Colonic mucosa (tissue), 4 donors: ENCODE results near the gene INO80B. TPM values are rescaled to one million over a fixed set of nuclear protein-coding genes. Genes with fewer than 3 reads are reported as not detected.

ENCODE experiments used
- DNase-seq: peaks from one replicate; pipeline ENCODE4 v3.0.0-alpha.2; 2020
- H3K27ac ChIP-seq: fragments of 200-600 bp; one replicate; pipeline ENCODE4 v1.8.0; 2021
- H3K27me3 ChIP-seq: fragments of 200-600 bp; one replicate; pipeline ENCODE4 v1.8.0; 2021
- H3K36me3 ChIP-seq: fragments of 200-600 bp; one replicate; pipeline ENCODE4 v1.8.0; 2021
- H3K4me1 ChIP-seq: fragments of 200-600 bp; one replicate; pipeline ENCODE4 v1.8.0; 2021; ENCODE audit warnings: mild to moderate bottlenecking
- H3K4me3 ChIP-seq: fragments of 200-600 bp; one replicate; pipeline ENCODE4 v1.8.0; 2021
- H3K9ac ChIP-seq, 2 donors: one replicate each; pipeline ENCODE4 v1.7.0; 2013; ENCODE audit warnings: control low read depth in 2 of 2, low read depth in 2 of 2, low read length in 2 of 2
- H3K9me3 ChIP-seq: fragments of 200-600 bp; one replicate; pipeline ENCODE4 v1.8.0; 2021
- CTCF ChIP-seq: fragments of 200-600 bp; IDR thresholded peaks from one replicate; pipeline ENCODE4 v1.8.0; 2022; ENCODE audit warnings: antibody characterized with exemption, mild to moderate bottlenecking
- intact Hi-C: fragments of 100-400 bp; cut with DNase I; formaldehyde crosslinking; loops from one replicate; pipeline ENCODE4 v1.14.1; 2022
- total RNA-seq, 2 donors: library from RNA; stranded (reverse); fragmentation: NEBNext Ultra II Directional in 1 of 2; extraction: Animal tissue kit (Norgen Biotek cat#: 25700) in 1 of 2; gene quantifications; one replicate each; pipeline ENCODE4 v1.2.1, GENCODE V29; 2021
- donor health status: healthy.
- donor health status: DM: no; HTN: no; CAD: no.
- donor health status: DM: no; HTN: no; CAD: no.

The INO80B gene
- total RNA-seq, 2 donors from 2014 or later: 18.2 to 23.9 TPM

GRCh38 chr2:74423231-74424095 lies 31.4 kb upstream of the INO80B start:
- no peak for DNase-seq
- intact Hi-C loops: no loop called here
- no peaks in the 10 kb centered on the region for H3K4me1 ChIP-seq

GRCh38 chr2:74424139-74424992 lies 30.5 kb upstream of the INO80B start:
- DNase-seq: no peak
- Histone ChIP-seq H3K27me3 (no peaks in the 10 kb centered on the region), H3K4me1 (no peaks in the 10 kb centered on the region), H3K27ac (no peak overlapping the region), H3K36me3 (no peaks in the 10 kb centered on the region), H3K9me3 (no peaks in the 10 kb centered on the region), H3K4me3 (no peak overlapping the region), H3K9ac (no peak overlapping the region)
- intact Hi-C loops: no loop called here
- no peak for TF ChIP-seq CTCF

More at GRCh38 chr2:74423231-74424095, 31.4 kb upstream of the INO80B start:
- H3K36me3 ChIP-seq: no peaks in the 10 kb centered on the region
- H3K4me3 ChIP-seq: no peak overlapping the region
- H3K27ac ChIP-seq: no peak overlapping the region
- H3K9me3 ChIP-seq: no peaks in the 10 kb centered on the region
- no peaks in the 10 kb centered on the region for H3K27me3 ChIP-seq
- no peak for TF ChIP-seq CTCF
- H3K9ac ChIP-seq: no peak overlapping the region

- no peak overlapping the region for H3K4me3 ChIP-seq
- H3K27me3 ChIP-seq: no peaks in the 10 kb centered on the region
- no peak overlapping the region for H3K9ac ChIP-seq
- no peak overlapping the region for H3K27ac ChIP-seq
- H3K4me1 ChIP-seq: no peaks in the 10 kb centered on the region
- no peak for DNase-seq
- H3K9me3 ChIP-seq: no peaks in the 10 kb centered on the region
- H3K36me3 ChIP-seq: no peaks in the 10 kb centered on the region
- no peak for TF ChIP-seq CTCF
- intact Hi-C loops: no loop called here
Measured at GRCh38 chr2:74424995-74425406, 29.9 kb upstream of the INO80B start.

- intact Hi-C loops: no loop called here
- Histone ChIP-seq H3K9me3 (no peaks in the 10 kb centered on the region), H3K9ac (no peak overlapping the region), H3K36me3 (no peaks in the 10 kb centered on the region), H3K4me1 (no peaks in the 10 kb centered on the region), H3K27ac (no peak overlapping the region), H3K27me3 (no peaks in the 10 kb centered on the region), H3K4me3 (no peak overlapping the region)
- no peak for DNase-seq
- no peak for TF ChIP-seq CTCF
Measured at GRCh38 chr2:74425523-74425922, 29.4 kb upstream of the INO80B start.

- H3K27me3 ChIP-seq: no peaks in the 10 kb centered on the region
- H3K36me3 ChIP-seq: no peaks in the 10 kb centered on the region
- no peak for DNase-seq
- H3K27ac ChIP-seq: no peak overlapping the region
- intact Hi-C loops: no loop called here
- no peak overlapping the region for H3K9ac ChIP-seq
- H3K9me3 ChIP-seq: no peaks in the 10 kb centered on the region
- no peak for TF ChIP-seq CTCF
- no peaks in the 10 kb centered on the region for H3K4me1 ChIP-seq
- no peak overlapping the region for H3K4me3 ChIP-seq
Measured at GRCh38 chr2:74426181-74426758, 28.6 kb upstream of the INO80B start.
